Fibroblast of peridontal ligament (primary cell): ENCODE results near the gene SLPI.

Source experiments
- DNase-seq: peaks from one replicate; pipeline ENCODE4 v3.0.0-alpha.2; 2010; ENCODE audit errors: extremely low read depth

SLPI gene, protein sequence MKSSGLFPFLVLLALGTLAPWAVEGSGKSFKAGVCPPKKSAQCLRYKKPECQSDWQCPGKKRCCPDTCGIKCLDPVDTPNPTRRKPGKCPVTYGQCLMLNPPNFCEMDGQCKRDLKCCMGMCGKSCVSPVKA

GRCh38 chr20:45254383-45255262 is at the start of gene SLPI:
SLPI (minus strand) TSS chr20:45254564; CDS start chr20:45254543, 21 bp downstream.
- peak; percentile 76 for DNase-seq

- DNase-seq, result no peak
Measured at GRCh38 chr20:45303586-45304463, 49.5 kb upstream of the SLPI start.

DNA sequence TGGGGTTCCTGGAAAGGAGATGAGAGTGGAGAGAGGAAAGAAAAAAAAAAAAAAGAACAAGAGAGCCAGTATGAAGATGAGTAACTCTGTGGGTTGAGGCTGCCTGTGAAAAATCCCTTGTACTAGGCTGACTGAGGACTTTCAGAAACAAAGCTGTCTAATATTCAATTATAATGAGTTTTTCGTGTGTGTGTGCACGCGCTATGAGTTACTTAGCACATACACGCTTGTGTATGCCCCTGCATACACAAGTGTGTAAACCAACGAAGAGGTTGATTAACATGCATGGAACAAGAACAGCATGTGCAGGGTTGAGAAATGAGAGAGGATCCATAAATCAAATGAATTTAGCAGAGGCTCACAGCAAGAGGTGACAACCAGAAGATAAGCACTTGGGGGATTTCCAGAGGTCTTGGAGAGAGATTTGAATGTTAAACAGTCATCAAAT is 47.5 kb upstream of the SLPI start:
- no peak for DNase-seq

- no peak for DNase-seq
Measured at GRCh38 chr20:45300961-45301360, 46.6 kb upstream of the SLPI start.

GRCh38 chr20:45299786-45300185 is 45.4 kb upstream of the SLPI start:
- no peak for DNase-seq

- no peak for DNase-seq
Measured at GRCh38 chr20:45297786-45298497, 43.6 kb upstream of the SLPI start.

DNA sequence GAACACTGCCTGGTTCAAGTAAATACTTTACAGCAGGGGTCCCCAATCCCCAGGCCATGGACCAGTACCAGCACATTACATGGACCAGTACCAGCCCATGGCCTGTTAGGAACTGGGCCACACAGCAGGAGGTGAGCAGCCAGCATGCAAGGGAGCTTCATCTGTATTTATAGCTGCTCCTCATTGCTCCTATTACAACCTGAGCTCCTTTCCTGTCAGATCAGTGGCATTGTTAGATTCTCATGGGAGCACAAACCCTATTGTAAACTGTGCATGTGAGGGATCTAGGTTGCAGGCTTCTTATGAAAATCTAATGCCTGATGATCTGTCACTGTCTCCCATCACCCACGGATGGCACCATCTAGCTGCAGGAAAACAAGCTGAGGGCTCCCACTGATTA is 40.3 kb upstream of the SLPI start:
- DNase-seq, result no peak

DNA sequence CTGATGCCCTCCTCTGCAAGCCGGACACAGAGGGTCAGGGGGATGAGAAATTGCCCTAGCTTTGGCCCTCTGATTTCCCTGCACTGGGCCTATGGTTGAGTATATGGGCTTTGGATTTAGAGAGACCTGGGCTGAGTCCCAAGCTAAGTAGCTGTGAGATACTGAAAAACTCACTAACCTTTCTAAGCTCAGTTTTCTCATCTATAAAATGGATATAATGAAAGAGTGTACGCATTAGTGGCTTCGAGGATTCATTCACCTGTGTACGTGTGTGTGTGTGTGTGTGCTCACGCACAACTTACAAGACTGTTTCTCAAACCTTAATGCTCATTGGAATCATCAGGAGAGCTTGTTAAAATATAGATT is 39.6 kb upstream of the SLPI start:
- no peak for DNase-seq

- peak; percentile 64 for DNase-seq
Measured at GRCh38 chr20:45293041-45294002, 39.0 kb upstream of the SLPI start.

DNA sequence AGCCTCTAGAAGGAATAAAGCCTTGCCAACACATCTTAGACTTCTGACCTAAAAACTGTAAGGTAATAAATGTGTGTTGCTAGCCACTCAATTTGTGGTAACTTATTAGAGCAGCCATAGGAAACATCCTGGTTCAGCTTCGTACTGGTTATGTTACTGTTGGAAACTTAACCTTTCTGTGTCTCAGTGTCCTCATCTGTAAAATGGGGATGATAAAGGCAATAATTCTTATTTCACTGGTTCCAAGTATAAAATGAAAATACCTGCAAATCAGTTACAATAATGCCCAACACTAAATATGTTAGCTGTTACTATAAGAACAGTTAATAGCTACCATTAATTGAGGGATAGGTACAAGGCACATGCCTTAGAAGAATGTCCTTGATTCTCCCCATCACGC is 38.0 kb upstream of the SLPI start:
- no peak for DNase-seq

DNA sequence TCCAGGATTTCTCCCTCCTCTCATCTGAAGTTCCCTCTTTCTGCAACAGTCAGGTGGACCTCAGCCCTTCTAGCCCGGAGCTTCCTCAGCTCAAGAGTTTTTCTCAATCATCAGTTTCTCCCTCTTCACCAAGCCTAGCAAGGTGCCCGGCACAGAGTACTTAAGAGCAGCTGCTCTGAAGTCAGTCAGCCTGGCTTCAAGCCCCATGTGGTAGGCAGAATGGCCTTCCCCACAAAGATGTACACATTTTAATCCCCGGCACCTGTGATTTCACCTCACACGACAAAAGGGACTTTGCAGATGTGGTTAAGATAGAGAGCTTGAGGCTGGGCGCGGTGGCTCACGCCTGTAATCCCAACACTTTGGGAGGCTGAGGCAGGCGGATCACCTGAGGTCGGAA is 37.2 kb upstream of the SLPI start:
- no peak for DNase-seq

DNA sequence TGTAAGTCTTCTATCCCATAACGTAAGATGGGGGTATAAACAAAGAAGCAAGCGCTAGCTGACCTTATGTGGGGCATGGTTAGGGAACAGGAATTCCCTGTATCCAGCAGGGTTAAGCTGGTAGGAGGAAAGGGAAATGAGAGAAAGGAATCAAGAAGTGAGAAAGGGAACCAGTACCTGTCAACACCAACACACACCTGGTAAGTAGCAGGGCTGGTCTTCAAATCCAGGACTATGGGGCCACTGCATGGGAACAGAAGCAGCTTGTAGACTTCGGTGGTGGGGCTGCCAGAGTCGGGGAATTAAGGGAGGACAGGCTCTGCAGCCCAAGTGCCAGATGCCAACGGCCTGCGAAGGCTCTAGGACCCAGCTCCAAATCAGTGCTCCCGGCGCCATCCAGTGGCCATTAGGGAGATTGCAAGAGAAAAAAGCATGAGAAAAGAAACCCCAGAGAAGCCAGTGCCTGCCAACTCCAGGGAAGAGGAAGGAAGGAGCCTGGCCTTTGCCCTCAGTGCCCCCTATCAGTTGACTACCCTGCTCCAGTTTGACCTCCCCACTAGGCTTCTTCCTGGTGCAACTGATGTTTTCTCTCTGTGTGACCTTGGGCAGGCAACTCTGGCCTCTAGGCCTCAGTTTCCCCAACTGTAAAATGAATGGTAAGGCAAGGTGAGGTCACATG is 36.5 kb upstream of the SLPI start:
- peak; percentile 79 for DNase-seq

GRCh38 chr20:45289942-45290676 is 35.7 kb upstream of the SLPI start:
- DNase-seq, result no peak

GRCh38 chr20:45288860-45289259 is 34.5 kb upstream of the SLPI start:
- no peak for DNase-seq

- no peak for DNase-seq
Measured at GRCh38 chr20:45288376-45288775, 34.0 kb upstream of the SLPI start.

DNA sequence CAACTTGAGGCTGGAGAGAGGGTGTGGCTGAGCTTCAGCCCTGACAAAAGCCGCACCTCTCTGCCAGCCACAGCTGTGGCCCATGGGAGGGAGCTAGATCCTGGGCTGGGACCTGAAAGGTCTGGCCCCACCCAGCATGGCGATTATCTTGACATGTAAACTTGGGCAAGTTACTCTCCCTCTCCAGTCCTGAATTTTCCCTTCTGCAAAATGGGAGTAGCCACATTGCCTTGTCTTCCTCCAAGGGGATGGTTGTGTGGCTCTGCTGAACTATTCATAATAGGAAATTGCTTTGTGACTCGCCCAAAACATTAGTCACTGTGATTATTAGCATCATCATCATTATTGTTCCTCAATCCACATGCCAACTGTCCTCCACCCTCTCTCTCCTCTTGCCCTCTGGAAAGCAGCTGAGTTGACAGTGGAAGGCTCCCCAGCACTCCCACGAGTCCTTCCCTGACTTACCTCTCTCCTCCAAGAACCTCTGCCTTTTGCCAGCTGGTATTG is 29.2 kb upstream of the SLPI start:
- DNase-seq, result no peak

DNA sequence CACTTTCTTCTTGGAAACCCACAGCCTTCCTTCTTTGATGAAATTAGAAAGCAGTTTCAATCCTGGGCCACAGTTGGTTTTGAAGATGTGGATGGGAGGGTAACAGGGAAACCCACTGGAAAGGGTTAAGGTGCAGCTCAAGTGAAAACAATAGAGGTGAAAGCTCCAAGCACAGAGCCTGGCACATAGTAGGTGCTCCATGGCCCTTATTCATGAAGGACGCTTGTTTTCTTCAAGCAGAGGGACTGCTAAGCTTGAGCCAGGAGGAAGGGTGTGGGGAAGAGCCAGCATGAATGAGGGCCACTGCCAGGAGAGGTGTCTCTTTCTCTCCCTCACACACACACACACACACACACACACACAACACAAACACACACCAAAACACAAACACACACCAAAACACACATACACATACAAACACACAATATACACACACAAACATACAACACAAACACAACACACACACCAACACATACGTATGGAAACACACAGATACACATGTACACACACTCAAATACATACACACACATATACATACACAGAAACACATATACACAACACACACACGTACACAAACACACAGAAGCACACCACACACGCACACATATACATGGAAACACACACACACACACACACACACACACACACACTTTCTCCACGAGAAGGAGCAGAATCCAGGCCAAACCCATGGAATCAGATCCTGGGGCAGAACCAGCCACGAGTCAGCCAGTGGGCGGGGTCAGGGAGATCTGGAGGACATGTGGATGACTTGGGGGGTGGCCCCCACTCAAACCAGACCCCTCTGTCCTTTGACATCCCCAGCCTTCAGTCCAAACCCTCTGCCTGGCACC is 28.6 kb upstream of the SLPI start:
- no peak for DNase-seq

DNA sequence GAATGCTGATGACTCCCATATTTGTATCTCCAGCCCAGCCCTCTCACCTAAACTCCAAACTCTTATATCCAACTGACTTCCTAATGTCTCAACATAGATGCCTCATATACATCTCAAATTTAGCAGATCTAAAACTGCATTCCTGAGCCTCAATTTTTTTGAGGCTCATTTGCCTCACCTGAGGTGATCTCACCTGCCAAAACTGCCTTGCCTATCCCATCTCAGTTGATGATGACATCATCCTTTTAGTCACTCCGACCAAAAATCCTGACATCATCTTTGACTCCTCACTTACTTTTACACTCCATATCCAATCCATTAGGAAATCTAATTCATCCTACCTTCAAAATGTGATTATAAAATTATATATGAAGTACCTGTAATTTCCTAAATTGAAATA is 25.6 kb upstream of the SLPI start:
- DNase-seq, result no peak
